T-cell (primary cell): ENCODE measurements around the gene KRTAP23-1. TPM values are rescaled to one million over a fixed set of nuclear protein-coding genes. Genes with fewer than 3 reads are reported as not detected.

Source experiments
- ATAC-seq, 4 experiments: fragments of 200-7000 bp in 3 of 4; fragments of 150-1000 bp in 1 of 4; cut with Tn5 transposase; replicated peaks in 1 of 4; 1 replicate in 3 of 4; 2 replicates in 1 of 4; pipeline ENCODE4 v1.10.0; 2021; ENCODE audit warnings: moderate library complexity in 3 of 4, mild to moderate bottlenecking in 2 of 4, moderate number of reproducible peaks in 1 of 4
- CTCF ChIA-PET, 2 donors: fragments of 300-600 bp; sonication (Branson Sonifier 250); formaldehyde crosslinking; loops; one replicate each; lab custom pipeline; 2022; ENCODE audit warnings: antibody characterized with exemption in 2 of 2; lab: Charles Lee
- POLR2A ChIA-PET, 2 donors: fragments of 300-600 bp; sonication (Branson Sonifier 250); formaldehyde crosslinking; loops; one replicate each; lab custom pipeline; 2022; ENCODE audit warnings: antibody characterized with exemption in 2 of 2; lab: Charles Lee
- DNase-seq, 35 experiments: peaks; one replicate each; pipeline versions ENCODE4 v3.0.0 to v3.0.0-alpha.2; 2013 to 2023
- H3K27ac ChIP-seq: one replicate; pipeline ENCODE4 v1.5.1; 2013; ENCODE audit warnings: low read length
- H3K27me3 ChIP-seq, 2 experiments: replicated peaks in 1 of 2; 1 replicate in 1 of 2; 2 replicates in 1 of 2; pipeline versions ENCODE4 v1.6.1 to v1.7.0; 2013; ENCODE audit warnings: low read length in 1 of 2, mixed read lengths in 1 of 2; ENCODE audit not compliant: control insufficient read depth in 2 of 2, insufficient read depth in 2 of 2; ENCODE audit errors: extremely low read depth in 1 of 2
- H3K36me3 ChIP-seq, 2 donors: 1 replicate in 1 of 2; 2 replicates in 1 of 2; pipeline versions ENCODE4 v1.6.1 to v1.7.0; 2013; ENCODE audit warnings: low read length in 1 of 2; ENCODE audit not compliant: control insufficient read depth in 2 of 2, insufficient read depth in 1 of 2; ENCODE audit errors: extremely low read depth in 1 of 2
- H3K4me1 ChIP-seq, 2 experiments: 1 replicate in 1 of 2; 2 replicates in 1 of 2; pipeline versions ENCODE4 v1.6.1 to v1.7.0; 2013; ENCODE audit warnings: low read length in 2 of 2, mixed read lengths in 1 of 2; ENCODE audit not compliant: insufficient read depth in 2 of 2, control insufficient read depth in 1 of 2; ENCODE audit errors: extremely low read depth in 1 of 2
- H3K4me3 ChIP-seq, 2 donors: 1 replicate in 1 of 2; 2 replicates in 1 of 2; pipeline versions ENCODE4 v1.5.1 to v1.7.0; 2013; ENCODE audit warnings: mild to moderate bottlenecking in 2 of 2, low read length in 1 of 2, moderate library complexity in 1 of 2; ENCODE audit not compliant: control insufficient read depth in 1 of 2; ENCODE audit errors: extremely low read depth in 1 of 2
- H3K9me3 ChIP-seq: 2 replicates; pipeline ENCODE4 v1.7.0; 2013
- H3K27ac Mint-ChIP-seq, 2 donors: one replicate each; pipeline ENCODE4 v1.8.0; 2020 to 2021; ENCODE audit warnings: mild to moderate bottlenecking in 2 of 2, mixed read lengths in 2 of 2
- H3K27me3 Mint-ChIP-seq, 2 donors: one replicate each; pipeline ENCODE4 v1.8.0; 2021 to 2022; ENCODE audit warnings: mixed read lengths in 2 of 2
- H3K36me3 Mint-ChIP-seq: one replicate; pipeline ENCODE4 v1.8.0; 2021; ENCODE audit warnings: mixed read lengths
- H3K4me1 Mint-ChIP-seq, 3 donors: one replicate each; pipeline ENCODE4 v1.8.0; 2020 to 2022; ENCODE audit warnings: mixed read lengths in 3 of 3, mild to moderate bottlenecking in 1 of 3
- H3K4me3 Mint-ChIP-seq, 3 donors: one replicate each; pipeline ENCODE4 v1.8.0; 2020 to 2022; ENCODE audit warnings: mild to moderate bottlenecking in 3 of 3, mixed read lengths in 3 of 3, moderate library complexity in 3 of 3
- H3K9me3 Mint-ChIP-seq, 3 donors: one replicate each; pipeline ENCODE4 v1.8.0; 2020 to 2022; ENCODE audit warnings: mixed read lengths in 3 of 3
- WGBS: methylation state at CpG from one replicate; pipeline ENCODE4 v1.1.5; 2013; ENCODE audit warnings: missing lambda C conversion rate; ENCODE audit not compliant: insufficient coverage; 5-methylcytosine and 5-hydroxymethylcytosine counted together
- total RNA-seq, 35 experiments: library from RNA in 6 of 35; stranded (reverse) in 6 of 35; fragments of 120-200 nt in 1 of 35; gene quantifications; one replicate each; pipeline versions ENCODE4 v1.2.1 to v1.2.4 and lab custom pipeline; 2013 to 2026

The KRTAP23-1 gene
- total RNA-seq, 5 donors from 2014 or later (not counting 1 experiment from before 2014, with no cell fraction given): not detected

GRCh38 chr21:30337772-30338171 lies 10.6 kb downstream of the KRTAP23-1 start:
- ChIA-PET CTCF (no interaction called here), POLR2A (no interaction called here)
- Histone ChIP-seq H3K36me3 (no peaks in the 10 kb centered on the region), H3K27me3 (no peaks in the 10 kb centered on the region), H3K27ac (no peak overlapping the region), H3K9me3 (no peaks in the 10 kb centered on the region), H3K4me1 (no peaks in the 10 kb centered on the region), H3K4me3 (no peak overlapping the region)
- Mint-ChIP-seq H3K4me3 (no peak overlapping the region), H3K36me3 (no peaks in the 10 kb centered on the region), H3K4me1 (no peaks in the 10 kb centered on the region), H3K27me3 (peaks cover 0 to 3% of the 10 kb centered on the region in 2 donors), H3K27ac (no peak overlapping the region), H3K9me3 (no peaks in the 10 kb centered on the region)
- ATAC-seq (no peak), DNase-seq (no peak)

GRCh38 chr21:30337276-30337744 lies 11.1 kb downstream of the KRTAP23-1 start, which contains the start of gene KRTAP27-1:
TSS of gene KRTAP27-1 (minus strand) at chr21:30337694. CDS start at chr21:30337668, 26 bp downstream.
- Histone ChIP-seq H3K4me3 (no peak within 1 kb of the TSS), H3K36me3 (no peaks in the 10 kb centered on the region), H3K9me3 (no peaks in the 10 kb centered on the region), H3K27me3 (no peaks in the 10 kb centered on the region), H3K27ac (no peak within 1 kb of the TSS), H3K4me1 (no peaks in the 10 kb centered on the region)
- 90% methylated on average over 4 of the region's 6 CpGs for WGBS
- H3K9me3 Mint-ChIP-seq: no peaks in the 10 kb centered on the region
- DNase-seq: no peak
- CTCF ChIA-PET: no interaction called here
- POLR2A ChIA-PET: no interaction called here
- H3K27ac Mint-ChIP-seq: no peak within 1 kb of the TSS
- H3K36me3 Mint-ChIP-seq: no peaks in the 10 kb centered on the region
- ATAC-seq: no peak
- no peaks in the 10 kb centered on the region for H3K4me1 Mint-ChIP-seq
- no peak within 1 kb of the TSS for H3K4me3 Mint-ChIP-seq
- peaks cover 0 to 3% of the 10 kb centered on the region in 2 donors for H3K27me3 Mint-ChIP-seq

DNA sequence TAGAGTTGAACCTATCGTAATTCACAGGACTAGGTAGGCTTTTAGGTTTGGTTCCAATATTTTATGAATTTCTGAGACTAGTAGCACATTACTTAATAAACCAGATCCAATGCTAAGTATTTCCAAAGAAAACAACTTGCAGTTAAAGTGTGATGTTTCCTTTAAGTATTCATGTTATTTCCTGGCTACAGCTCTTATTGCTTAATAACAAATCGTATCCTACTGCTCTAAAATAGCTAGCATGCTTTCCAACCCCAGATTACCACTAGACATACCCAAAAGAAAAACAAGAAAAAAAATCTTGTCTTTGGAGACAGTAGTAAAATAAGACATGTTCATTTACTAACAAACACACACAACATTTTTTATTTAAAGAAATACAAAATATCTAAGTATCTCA lies 11.8 kb downstream of the KRTAP23-1 start:
- H3K36me3 ChIP-seq: no peaks in the 10 kb centered on the region
- H3K27me3 ChIP-seq: no peaks in the 10 kb centered on the region
- no peak overlapping the region for H3K4me3 Mint-ChIP-seq
- H3K4me1 Mint-ChIP-seq: no peaks in the 10 kb centered on the region
- H3K27ac ChIP-seq: no peak overlapping the region
- no peaks in the 10 kb centered on the region for H3K36me3 Mint-ChIP-seq
- H3K4me1 ChIP-seq: no peaks in the 10 kb centered on the region
- no peaks in the 10 kb centered on the region for H3K27me3 Mint-ChIP-seq
- no peak overlapping the region for H3K4me3 ChIP-seq
- ATAC-seq: no peak
- ChIA-PET POLR2A (no interaction called here), CTCF (no interaction called here)
- no peaks in the 10 kb centered on the region for H3K9me3 ChIP-seq
- H3K27ac Mint-ChIP-seq: no peak overlapping the region
- no CpG with 5 or more reads among the region's 2 CpGs for WGBS
- no peaks in the 10 kb centered on the region for H3K9me3 Mint-ChIP-seq
- DNase-seq: no peak

- no peak overlapping the region for H3K27ac Mint-ChIP-seq
- DNase-seq: no peak
- no peaks in the 10 kb centered on the region for H3K4me1 Mint-ChIP-seq
- no peaks in the 10 kb centered on the region for H3K36me3 Mint-ChIP-seq
- Histone ChIP-seq H3K4me1 (no peaks in the 10 kb centered on the region), H3K36me3 (no peaks in the 10 kb centered on the region), H3K9me3 (no peaks in the 10 kb centered on the region), H3K27ac (no peak overlapping the region), H3K4me3 (no peak overlapping the region), H3K27me3 (no peaks in the 10 kb centered on the region)
- POLR2A ChIA-PET: no interaction called here
- no peak for ATAC-seq
- no peaks in the 10 kb centered on the region for H3K9me3 Mint-ChIP-seq
- WGBS: no CpG with 5 or more reads among the region's 3 CpGs
- H3K27me3 Mint-ChIP-seq: peaks cover 2 to 7% of the 10 kb centered on the region in 2 donors
- H3K4me3 Mint-ChIP-seq: no peak overlapping the region
- CTCF ChIA-PET: interaction anchor here in 1 of 2 donors (0.7 kb wide), 1 partner anchor 1297 kb away, joined by 5 read pairs; no protein-coding TSS in a partner anchor
These were observed 14.7 kb downstream of the KRTAP23-1 start for GRCh38 chr21:30333736-30334135.

GRCh38 chr21:30332681-30333080 lies 15.7 kb downstream of the KRTAP23-1 start:
- Histone ChIP-seq H3K4me3 (no peak overlapping the region), H3K9me3 (no peaks in the 10 kb centered on the region), H3K27me3 (no peaks in the 10 kb centered on the region), H3K4me1 (no peaks in the 10 kb centered on the region), H3K27ac (no peak overlapping the region), H3K36me3 (no peaks in the 10 kb centered on the region)
- DNase-seq (no peak), ATAC-seq (no peak)
- Mint-ChIP-seq H3K4me3 (no peak overlapping the region), H3K9me3 (no peaks in the 10 kb centered on the region), H3K36me3 (no peaks in the 10 kb centered on the region), H3K27me3 (peaks cover 2 to 7% of the 10 kb centered on the region in 2 donors), H3K27ac (no peak overlapping the region), H3K4me1 (no peaks in the 10 kb centered on the region)
- ChIA-PET POLR2A (no interaction called here), CTCF (interaction anchor here in 1 of 2 donors (0.6 kb wide), 1 partner anchor 340 kb away, joined by 5 read pairs; no protein-coding TSS in a partner anchor)
- 60% methylated on average over 1 of the region's 2 CpGs for WGBS

GRCh38 chr21:30329203-30329875 lies 19.1 kb downstream of the KRTAP23-1 start:
- Histone ChIP-seq H3K4me3 (no peak overlapping the region), H3K4me1 (no peaks in the 10 kb centered on the region), H3K9me3 (peaks cover 2% of the 10 kb centered on the region), H3K27me3 (no peaks in the 10 kb centered on the region), H3K27ac (no peak overlapping the region), H3K36me3 (no peaks in the 10 kb centered on the region)
- Mint-ChIP-seq H3K27ac (no peak overlapping the region), H3K27me3 (peaks cover 2 to 11% of the 10 kb centered on the region in 2 donors), H3K4me1 (no peaks in the 10 kb centered on the region), H3K36me3 (no peaks in the 10 kb centered on the region), H3K4me3 (no peak overlapping the region), H3K9me3 (peaks cover 3 to 26% (median 15%) of the 10 kb centered on the region in 3 donors)
- ChIA-PET CTCF (no interaction called here), POLR2A (no interaction called here)
- DNase-seq (no peak), ATAC-seq (no peak)
- WGBS: 62% methylated on average over 3 of the region's 4 CpGs
